Measurements from ENCODE around the gene RNF25. TPM values are rescaled to one million over a fixed set of nuclear protein-coding genes. Genes with fewer than 3 reads are reported as not detected.
A peak's percentile ranks its signal among the peaks of the same experiment; 100 is the strongest.

RNF25 gene
- total RNA-seq, 2 experiments from 2014 or later = 27.2 to 29.8 TPM

DNA sequence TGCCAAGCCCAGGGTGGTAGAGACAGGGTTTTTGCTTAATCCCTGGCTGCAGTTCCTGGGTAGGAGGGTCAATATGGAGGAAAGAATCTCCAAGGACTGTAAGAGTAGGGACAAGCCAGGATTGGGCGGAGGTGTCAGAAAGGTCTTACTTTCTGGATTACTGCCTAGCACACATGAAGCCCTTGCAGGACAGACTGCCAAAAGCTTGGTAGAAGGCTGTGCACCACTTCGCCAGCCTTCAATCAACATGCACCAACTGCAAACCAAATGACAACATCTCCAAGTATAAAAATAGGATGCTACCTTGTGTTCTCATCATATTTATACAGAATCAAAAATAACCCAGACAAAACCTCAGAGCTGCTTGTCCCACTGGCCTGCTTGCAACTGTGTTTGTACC, 16.1 kb downstream of the RNF25 start:
- no peaks in the 10 kb centered on the region for H3K9me3 Mint-ChIP-seq
- no peak overlapping the region for H3K27ac Mint-ChIP-seq
- H3K4me1 Mint-ChIP-seq = peaks cover 18% of the 10 kb centered on the region
- H3K27me3 Mint-ChIP-seq = no peaks in the 10 kb centered on the region
- DNase-seq = no peak
- no peak overlapping the region for H3K4me3 Mint-ChIP-seq
- H3K36me3 Mint-ChIP-seq = peaks cover 21% of the 10 kb centered on the region

GRCh38 chr2:218648787-218649100, 23.1 kb downstream of the RNF25 start:
- Mint-ChIP-seq H3K27ac (no peak overlapping the region), H3K36me3 (peaks cover 27% of the 10 kb centered on the region), H3K27me3 (no peaks in the 10 kb centered on the region), H3K4me1 (peaks cover 7% of the 10 kb centered on the region), H3K9me3 (no peaks in the 10 kb centered on the region), H3K4me3 (no peak overlapping the region)
- no peak for DNase-seq

DNA sequence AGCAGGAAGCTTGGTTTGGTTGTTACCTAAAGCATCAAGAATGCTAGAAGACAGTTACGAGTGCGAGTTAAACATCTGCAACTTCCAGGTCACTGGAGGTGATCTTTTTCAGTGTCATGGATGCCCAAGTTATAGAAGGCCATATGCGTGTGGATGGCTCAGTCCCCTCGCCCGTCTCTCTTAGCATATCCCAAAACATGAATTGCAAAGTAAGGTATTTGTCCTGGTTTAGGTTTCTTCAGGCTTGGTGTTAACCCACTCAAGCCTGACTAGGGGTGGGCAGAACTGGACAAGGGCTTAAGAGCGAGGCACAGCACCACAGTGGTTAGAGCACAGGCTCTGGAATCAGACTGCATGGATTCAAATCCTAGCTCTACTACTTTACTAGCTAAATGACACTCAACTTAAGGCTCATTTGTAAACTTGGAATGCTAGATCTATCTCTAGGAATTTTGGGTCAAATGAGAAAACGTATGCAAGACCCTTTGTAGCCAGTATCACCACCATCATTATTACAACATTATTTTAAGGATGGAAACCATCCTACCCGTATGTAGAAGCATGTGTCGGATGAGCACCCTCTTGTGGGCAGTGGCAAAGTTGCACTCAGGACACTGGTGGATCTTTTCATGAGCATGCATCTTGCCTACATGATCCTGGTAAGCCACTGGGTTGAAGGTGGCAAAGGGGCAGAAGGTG, 23.6 kb downstream of the RNF25 start:
- H3K36me3 Mint-ChIP-seq = peaks cover 27% of the 10 kb centered on the region
- H3K27ac Mint-ChIP-seq = no peak overlapping the region
- H3K4me3 Mint-ChIP-seq = no peak overlapping the region
- peaks cover 7% of the 10 kb centered on the region for H3K4me1 Mint-ChIP-seq
- DNase-seq = peak; percentile 41
- no peaks in the 10 kb centered on the region for H3K9me3 Mint-ChIP-seq
- no peaks in the 10 kb centered on the region for H3K27me3 Mint-ChIP-seq

DNA sequence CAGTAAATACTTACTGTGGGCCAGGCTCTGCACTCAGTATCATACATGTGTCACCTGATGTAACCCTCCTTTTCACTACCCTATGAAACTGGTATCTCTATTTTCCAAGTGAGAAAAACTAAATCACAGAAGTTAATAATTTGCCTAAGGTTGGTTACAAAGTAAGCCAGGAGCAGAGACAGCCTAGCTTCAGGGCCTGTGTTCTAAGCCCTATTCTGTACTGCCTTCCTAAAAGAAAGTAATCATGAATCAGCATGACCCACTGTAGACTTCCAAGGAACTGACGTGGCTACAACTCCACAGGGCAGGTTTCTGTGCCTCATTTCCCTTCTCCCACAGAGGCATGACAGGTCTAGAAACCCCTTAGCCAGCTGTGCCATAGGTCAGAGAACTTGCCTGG, 26.7 kb downstream of the RNF25 start:
- no peak overlapping the region for H3K27ac Mint-ChIP-seq
- H3K36me3 Mint-ChIP-seq = peaks cover 23% of the 10 kb centered on the region
- H3K4me1 Mint-ChIP-seq = peaks cover 7% of the 10 kb centered on the region

GRCh38 chr2:218644721-218645120, 27.1 kb downstream of the RNF25 start:
- H3K4me3 Mint-ChIP-seq = no peak overlapping the region
- peaks cover 21% of the 10 kb centered on the region for H3K36me3 Mint-ChIP-seq
- H3K27ac Mint-ChIP-seq = no peak overlapping the region
- no peak for DNase-seq
- peaks cover 7% of the 10 kb centered on the region for H3K4me1 Mint-ChIP-seq
- H3K9me3 Mint-ChIP-seq = no peaks in the 10 kb centered on the region
- no peaks in the 10 kb centered on the region for H3K27me3 Mint-ChIP-seq

More for the DNA sequence above, 26.7 kb downstream of the RNF25 start:
- H3K9me3 Mint-ChIP-seq = no peaks in the 10 kb centered on the region
- no peaks in the 10 kb centered on the region for H3K27me3 Mint-ChIP-seq
- H3K4me3 Mint-ChIP-seq = no peak overlapping the region
- DNase-seq = no peak

- Mint-ChIP-seq H3K27me3 (no peaks in the 10 kb centered on the region), H3K36me3 (peaks cover 21% of the 10 kb centered on the region), H3K27ac (no peak overlapping the region)
These were observed 28.0 kb downstream of the RNF25 start for GRCh38 chr2:218643751-218644310.

DNA sequence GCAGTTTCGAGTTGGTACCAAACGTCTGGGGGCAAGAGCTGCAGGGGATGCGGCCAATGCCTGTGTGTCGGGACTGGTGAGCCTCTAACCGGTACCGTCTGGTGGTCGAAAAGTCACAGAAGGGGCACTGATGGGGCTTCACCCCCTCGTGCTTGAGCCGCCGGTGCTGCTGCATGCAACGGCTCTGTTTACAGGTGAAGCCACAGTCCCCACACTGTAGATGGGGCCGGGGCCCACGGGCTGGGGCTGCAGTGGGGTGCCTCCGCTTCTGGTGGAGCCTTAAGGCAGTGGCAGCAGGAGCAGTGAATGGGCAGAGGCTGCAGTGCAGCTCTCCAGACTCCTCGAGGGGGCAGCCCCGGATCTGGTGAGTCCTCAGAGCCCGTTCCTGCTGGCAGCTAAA, 29.0 kb downstream of the RNF25 start:
- H3K9me3 Mint-ChIP-seq = no peaks in the 10 kb centered on the region
- H3K4me1 Mint-ChIP-seq = peaks cover 3% of the 10 kb centered on the region
- no peak overlapping the region for H3K4me3 Mint-ChIP-seq
- peaks cover 15% of the 10 kb centered on the region for H3K36me3 Mint-ChIP-seq
- DNase-seq = no peak
- no peak overlapping the region for H3K27ac Mint-ChIP-seq
- no peaks in the 10 kb centered on the region for H3K27me3 Mint-ChIP-seq

More at GRCh38 chr2:218643751-218644310, 28.0 kb downstream of the RNF25 start:
- H3K4me1 Mint-ChIP-seq = peaks cover 7% of the 10 kb centered on the region
- H3K4me3 Mint-ChIP-seq = no peak overlapping the region
- DNase-seq = no peak
- H3K9me3 Mint-ChIP-seq = no peaks in the 10 kb centered on the region

DNA sequence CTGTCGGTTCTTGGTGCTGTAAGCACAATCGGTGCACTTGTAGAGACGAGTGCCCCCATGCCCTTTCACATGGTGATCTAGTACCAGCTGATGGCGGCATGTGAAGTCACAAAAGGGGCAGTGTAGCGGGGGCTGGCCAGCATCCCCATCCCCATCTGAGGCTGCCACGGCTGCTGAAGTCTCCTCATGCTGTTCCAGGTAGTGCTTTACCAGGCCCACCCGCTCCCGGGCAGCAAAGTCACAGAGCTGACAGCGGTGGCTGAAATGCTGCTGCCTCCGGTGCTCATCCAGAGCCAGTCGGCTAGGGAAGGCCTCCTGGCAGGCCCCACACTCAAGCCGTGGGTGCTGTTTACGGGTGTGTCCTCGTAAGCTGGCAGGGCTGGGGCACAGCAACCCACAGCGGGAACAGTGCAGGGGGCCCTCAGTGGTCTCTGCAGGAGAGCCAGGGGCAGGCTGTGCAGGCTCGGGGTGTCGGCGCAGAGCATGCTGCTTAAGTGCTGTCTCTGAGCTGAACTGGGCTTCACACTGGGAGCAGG, 29.6 kb downstream of the RNF25 start:
- no peaks in the 10 kb centered on the region for H3K9me3 Mint-ChIP-seq
- no peaks in the 10 kb centered on the region for H3K27me3 Mint-ChIP-seq
- no peak overlapping the region for H3K27ac Mint-ChIP-seq
- H3K36me3 Mint-ChIP-seq = peaks cover 10% of the 10 kb centered on the region
- no peak overlapping the region for H3K4me3 Mint-ChIP-seq
- peaks cover 3% of the 10 kb centered on the region for H3K4me1 Mint-ChIP-seq
- no peak for DNase-seq

DNA sequence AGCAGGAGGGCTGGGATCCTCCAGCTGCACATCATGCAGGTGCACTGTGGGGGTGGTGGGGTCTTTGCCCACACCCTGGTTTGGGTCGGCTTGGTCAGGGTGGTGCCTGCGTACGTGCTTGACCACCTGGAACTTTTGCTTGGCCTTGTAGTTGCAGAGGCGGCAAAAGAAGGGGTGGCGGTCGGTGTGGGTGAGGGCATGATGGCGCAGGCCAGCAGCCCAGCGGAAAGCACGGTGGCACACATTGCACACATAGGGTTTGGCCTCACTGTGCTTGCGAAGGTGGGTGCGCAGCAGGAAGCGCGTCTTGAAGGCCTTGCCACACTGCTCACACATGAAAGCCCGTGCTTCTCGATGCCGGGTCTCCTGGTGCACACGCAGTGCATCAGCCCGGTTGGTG, 33.4 kb downstream of the RNF25 start:
- H3K9me3 Mint-ChIP-seq = no peaks in the 10 kb centered on the region
- H3K27ac Mint-ChIP-seq = no peak overlapping the region
- no peak overlapping the region for H3K4me3 Mint-ChIP-seq
- no peaks in the 10 kb centered on the region for H3K27me3 Mint-ChIP-seq
- H3K36me3 Mint-ChIP-seq = peaks cover 11% of the 10 kb centered on the region
- H3K4me1 Mint-ChIP-seq = no peaks in the 10 kb centered on the region
- DNase-seq = no peak

- H3K4me3 Mint-ChIP-seq = no peak overlapping the region
- DNase-seq = no peak
- H3K4me1 Mint-ChIP-seq = no peaks in the 10 kb centered on the region
- no peaks in the 10 kb centered on the region for H3K9me3 Mint-ChIP-seq
- H3K27ac Mint-ChIP-seq = no peak overlapping the region
- H3K36me3 Mint-ChIP-seq = peaks cover 13% of the 10 kb centered on the region
- no peaks in the 10 kb centered on the region for H3K27me3 Mint-ChIP-seq
These were observed 36.1 kb downstream of the RNF25 start for GRCh38 chr2:218635719-218636118.

DNA sequence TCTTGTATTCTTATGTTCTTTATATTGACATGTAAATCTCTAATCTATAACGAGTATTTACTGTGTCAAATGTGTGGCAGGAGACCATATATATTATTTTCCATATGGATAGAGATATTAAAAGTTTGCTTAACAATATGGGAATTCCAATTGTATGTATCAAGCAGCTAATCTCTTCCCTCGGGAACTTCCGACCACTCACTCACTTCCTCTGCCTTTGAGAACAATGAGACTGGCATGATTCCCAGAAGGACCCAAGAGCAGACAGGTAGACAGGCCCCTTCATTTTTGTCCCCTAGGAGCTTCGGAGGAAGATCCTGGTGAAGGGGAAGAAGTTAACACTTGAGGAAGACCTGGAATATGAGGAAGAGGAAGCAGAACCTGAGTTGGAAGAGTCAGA, 40.0 kb downstream of the RNF25 start:
- no peak overlapping the region for H3K4me3 Mint-ChIP-seq
- H3K27me3 Mint-ChIP-seq = no peaks in the 10 kb centered on the region
- H3K4me1 Mint-ChIP-seq = peaks cover 3% of the 10 kb centered on the region
- DNase-seq = no peak
- H3K36me3 Mint-ChIP-seq = peaks cover 9% of the 10 kb centered on the region
- H3K27ac Mint-ChIP-seq = no peak overlapping the region
- H3K9me3 Mint-ChIP-seq = no peaks in the 10 kb centered on the region

DNA sequence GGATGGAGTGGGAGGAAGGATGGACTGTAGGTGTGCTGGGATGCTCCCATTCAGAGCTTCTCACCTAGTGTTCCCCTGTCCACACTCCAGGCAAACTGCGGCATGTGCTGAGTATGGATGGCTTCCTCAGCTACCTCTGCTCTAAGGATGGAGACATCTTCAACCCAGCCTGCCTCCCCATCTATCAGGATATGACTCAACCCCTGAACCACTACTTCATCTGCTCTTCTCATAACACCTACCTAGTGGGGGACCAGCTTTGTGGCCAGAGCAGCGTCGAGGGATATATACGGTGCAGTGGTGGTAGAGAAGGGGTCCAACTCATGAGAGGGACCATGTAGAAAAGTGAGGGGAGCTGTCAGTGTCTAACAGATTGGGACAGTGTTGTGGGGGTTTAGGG, 43.9 kb downstream of the RNF25 start:
- H3K4me3 Mint-ChIP-seq = no peak overlapping the region
- H3K4me1 Mint-ChIP-seq = peaks cover 3% of the 10 kb centered on the region
- DNase-seq = no peak
- no peaks in the 10 kb centered on the region for H3K27me3 Mint-ChIP-seq
- H3K27ac Mint-ChIP-seq = no peak overlapping the region
- no peaks in the 10 kb centered on the region for H3K9me3 Mint-ChIP-seq
- peaks cover 2% of the 10 kb centered on the region for H3K36me3 Mint-ChIP-seq

GRCh38 chr2:218626369-218626768, 45.4 kb downstream of the RNF25 start:
- Mint-ChIP-seq H3K4me1 (peaks cover 3% of the 10 kb centered on the region), H3K27me3 (no peaks in the 10 kb centered on the region), H3K36me3 (no peaks in the 10 kb centered on the region), H3K4me3 (no peak overlapping the region), H3K9me3 (no peaks in the 10 kb centered on the region), H3K27ac (no peak overlapping the region)
- no peak for DNase-seq

- no peak overlapping the region for H3K4me3 Mint-ChIP-seq
- no peak for DNase-seq
- H3K4me1 Mint-ChIP-seq = peaks cover 3% of the 10 kb centered on the region
- no peaks in the 10 kb centered on the region for H3K9me3 Mint-ChIP-seq
- no peak overlapping the region for H3K27ac Mint-ChIP-seq
- no peaks in the 10 kb centered on the region for H3K27me3 Mint-ChIP-seq
- H3K36me3 Mint-ChIP-seq = no peaks in the 10 kb centered on the region
These were observed 48.5 kb downstream of the RNF25 start for GRCh38 chr2:218623366-218623705.

DNA sequence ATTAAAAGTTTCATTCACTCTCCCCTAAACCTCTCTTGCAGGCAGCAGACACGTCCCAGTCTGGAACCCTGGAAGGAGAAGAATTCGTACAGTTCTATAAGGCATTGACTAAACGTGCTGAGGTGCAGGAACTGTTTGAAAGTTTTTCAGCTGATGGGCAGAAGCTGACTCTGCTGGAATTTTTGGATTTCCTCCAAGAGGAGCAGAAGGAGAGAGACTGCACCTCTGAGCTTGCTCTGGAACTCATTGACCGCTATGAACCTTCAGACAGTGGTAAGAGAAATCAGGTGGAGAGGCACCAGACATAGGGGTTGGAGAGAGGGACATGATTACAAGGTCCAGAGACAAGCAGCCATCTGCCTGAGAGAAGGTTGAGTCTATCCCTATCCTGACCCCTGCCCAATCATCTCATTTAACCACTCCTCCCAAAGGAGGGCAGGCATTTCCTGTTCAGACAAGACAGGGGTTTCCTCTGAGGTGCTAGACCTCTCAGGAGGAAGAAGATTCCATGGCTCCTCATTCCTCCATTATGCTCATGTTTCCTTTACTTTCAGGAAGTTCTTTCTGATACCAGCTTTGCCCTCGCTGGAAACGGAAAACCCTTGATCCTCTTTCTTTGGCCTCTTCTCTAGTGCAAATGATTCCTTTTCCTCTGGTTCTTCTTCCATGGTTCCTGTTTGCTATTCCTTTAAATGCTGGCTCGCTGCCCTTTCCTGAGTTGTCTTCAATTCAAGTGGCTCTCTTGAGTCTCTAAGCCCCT, 49.0 kb downstream of the RNF25 start:
- Mint-ChIP-seq H3K27ac (no peak overlapping the region), H3K4me3 (no peak overlapping the region), H3K27me3 (no peaks in the 10 kb centered on the region), H3K9me3 (no peaks in the 10 kb centered on the region), H3K36me3 (no peaks in the 10 kb centered on the region), H3K4me1 (no peaks in the 10 kb centered on the region)
- DNase-seq = no peak

Measured in activated naive CD8-positive, alpha-beta T cell treated with anti-CD3 and anti-CD28 coated beads for 36 hours (primary cell).